Measurements from ENCODE around the gene SAE1. TPM values are rescaled to one million over a fixed set of nuclear protein-coding genes. Genes with fewer than 3 reads are reported as not detected.

SAE1 gene
- total RNA-seq, 2 donors from 2014 or later, result 187 to 240 TPM

DNA sequence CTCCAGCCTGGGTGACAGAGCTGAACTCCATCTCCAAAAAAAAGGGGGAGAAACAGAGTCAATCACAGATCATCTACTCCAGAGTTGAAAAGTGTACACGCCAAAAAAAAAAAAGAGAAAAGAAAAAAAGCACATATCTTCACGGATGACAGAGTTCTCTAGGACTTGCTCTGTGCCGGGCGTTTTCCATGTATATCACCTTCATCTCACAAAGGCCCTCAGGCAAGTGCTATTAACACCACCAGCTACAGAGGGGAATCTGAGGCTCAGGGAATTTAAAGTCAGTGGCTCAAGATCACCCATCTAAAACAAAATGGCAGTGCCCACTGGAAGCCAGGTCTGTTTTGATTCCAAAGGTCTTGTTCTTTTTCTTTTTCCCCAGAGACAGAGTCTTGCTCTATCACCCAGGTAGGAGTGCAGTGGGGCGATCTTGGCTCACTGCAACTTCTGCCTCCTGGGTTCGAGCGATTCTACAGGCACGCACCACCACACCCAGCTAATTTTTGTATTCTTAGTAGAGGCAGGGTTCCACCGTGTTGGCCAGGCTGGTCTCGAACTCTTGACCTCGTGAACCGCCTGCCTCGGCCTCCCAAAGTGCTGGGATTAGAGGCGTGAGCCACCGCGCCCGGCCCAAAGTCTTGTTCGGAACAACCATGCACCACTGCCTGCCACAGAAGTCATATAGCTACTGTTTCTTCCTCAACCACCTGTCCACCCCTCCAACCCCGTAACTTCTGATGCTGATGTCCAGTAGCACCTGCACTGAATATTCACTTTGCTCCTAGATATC, 42.2 kb downstream of the SAE1 start:
- Mint-ChIP-seq H3K27me3 (ENCODE audit: insufficient read depth) (no peaks in the 10 kb centered on the region), H3K4me1 (no peaks in the 10 kb centered on the region), H3K27ac (peak overlapping the region; percentile 37), H3K9me3 (no peaks in the 10 kb centered on the region), H3K4me3 (no peak overlapping the region), H3K36me3 (ENCODE audit: low read depth) (peaks cover 73% of the 10 kb centered on the region)
- Histone ChIP-seq H3K27me3 (ENCODE audit: control insufficient read depth, insufficient read depth, low read length, poor library complexity, severe bottlenecking) (no peaks in the 10 kb centered on the region), H3K9me3 (ENCODE audit: control insufficient read depth, low read length) (no peaks in the 10 kb centered on the region), H3K36me3 (ENCODE audit: control insufficient read depth, insufficient read depth, low read length) (peaks cover 81% of the 10 kb centered on the region), H3K27ac (ENCODE audit: low read depth, low read length) (no peak overlapping the region), H3K9ac (ENCODE audit: extremely low read depth, low read length, poor library complexity, severe bottlenecking) (no peak overlapping the region), H3K4me1 (ENCODE audit: control insufficient read depth, insufficient read depth, low read length) (no peaks in the 10 kb centered on the region), H3K4me3 (ENCODE audit: low read length) (no peak overlapping the region)
- TF ChIP-seq, protein P1, sequence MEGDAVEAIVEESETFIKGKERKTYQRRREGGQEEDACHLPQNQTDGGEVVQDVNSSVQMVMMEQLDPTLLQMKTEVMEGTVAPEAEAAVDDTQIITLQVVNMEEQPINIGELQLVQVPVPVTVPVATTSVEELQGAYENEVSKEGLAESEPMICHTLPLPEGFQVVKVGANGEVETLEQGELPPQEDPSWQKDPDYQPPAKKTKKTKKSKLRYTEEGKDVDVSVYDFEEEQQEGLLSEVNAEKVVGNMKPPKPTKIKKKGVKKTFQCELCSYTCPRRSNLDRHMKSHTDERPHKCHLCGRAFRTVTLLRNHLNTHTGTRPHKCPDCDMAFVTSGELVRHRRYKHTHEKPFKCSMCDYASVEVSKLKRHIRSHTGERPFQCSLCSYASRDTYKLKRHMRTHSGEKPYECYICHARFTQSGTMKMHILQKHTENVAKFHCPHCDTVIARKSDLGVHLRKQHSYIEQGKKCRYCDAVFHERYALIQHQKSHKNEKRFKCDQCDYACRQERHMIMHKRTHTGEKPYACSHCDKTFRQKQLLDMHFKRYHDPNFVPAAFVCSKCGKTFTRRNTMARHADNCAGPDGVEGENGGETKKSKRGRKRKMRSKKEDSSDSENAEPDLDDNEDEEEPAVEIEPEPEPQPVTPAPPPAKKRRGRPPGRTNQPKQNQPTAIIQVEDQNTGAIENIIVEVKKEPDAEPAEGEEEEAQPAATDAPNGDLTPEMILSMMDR (conservative IDR thresholded peaks at IDR 0.05), result no peak
- WGBS, 2 experiments (ENCODE audit: insufficient coverage in 1 of 2, insufficient read length in 1 of 2), result 92 to 97% methylated on average over 16 to 19 of the region's 19 CpGs
- DNase-seq, result no peak

DNA sequence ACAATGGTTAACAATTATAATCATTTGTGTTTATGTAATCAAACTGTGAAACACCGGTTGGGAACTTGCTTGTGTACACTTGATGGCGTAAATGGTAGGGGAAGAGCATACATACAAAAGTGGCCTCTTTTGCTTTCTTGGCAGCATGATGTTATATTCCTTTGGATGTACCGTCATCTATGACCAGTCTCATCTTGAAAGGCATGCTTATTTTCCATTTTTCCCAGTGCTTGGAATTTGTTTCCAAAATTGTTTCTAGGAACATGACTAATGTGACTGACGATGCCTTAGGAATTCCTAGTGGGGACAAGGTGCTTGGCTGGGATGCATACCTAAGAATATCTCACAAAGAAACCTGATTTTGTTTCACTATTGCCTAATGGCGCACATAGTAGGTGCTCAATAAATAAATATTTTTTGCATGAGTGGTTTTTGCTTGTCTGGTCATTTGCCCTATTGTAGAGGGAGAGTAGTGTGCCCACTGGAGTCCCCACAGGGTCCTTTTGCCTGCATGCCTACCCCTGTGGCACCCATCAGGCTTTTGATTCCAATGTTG, 45.5 kb downstream of the SAE1 start:
- 95 to 100% methylated on average over 5 of the region's 5 CpGs for WGBS, 2 experiments (ENCODE audit: insufficient coverage in 1 of 2, insufficient read length in 1 of 2)
- H3K27me3 Mint-ChIP-seq (ENCODE audit: insufficient read depth), result no peaks in the 10 kb centered on the region
- Histone ChIP-seq H3K9me3 (ENCODE audit: control insufficient read depth, low read length) (no peaks in the 10 kb centered on the region), H3K27me3 (ENCODE audit: control insufficient read depth, insufficient read depth, low read length, poor library complexity, severe bottlenecking) (no peaks in the 10 kb centered on the region), H3K9ac (ENCODE audit: extremely low read depth, low read length, poor library complexity, severe bottlenecking) (no peak overlapping the region), H3K36me3 (ENCODE audit: control insufficient read depth, insufficient read depth, low read length) (peaks cover 79% of the 10 kb centered on the region), H3K27ac (ENCODE audit: low read depth, low read length) (no peak overlapping the region), H3K4me1 (ENCODE audit: control insufficient read depth, insufficient read depth, low read length) (no peaks in the 10 kb centered on the region), H3K4me3 (ENCODE audit: low read length) (no peak overlapping the region)
- TF ChIP-seq, protein P1 (conservative IDR thresholded peaks at IDR 0.05), result no peak
- peaks cover 72% of the 10 kb centered on the region for H3K36me3 Mint-ChIP-seq (ENCODE audit: low read depth)
- peak overlapping the region; percentile 39 for H3K27ac Mint-ChIP-seq
- DNase-seq, result no peak
- H3K4me3 Mint-ChIP-seq, result no peak overlapping the region
- no peaks in the 10 kb centered on the region for H3K9me3 Mint-ChIP-seq
- H3K4me1 Mint-ChIP-seq, result peaks cover 9% of the 10 kb centered on the region

DNA sequence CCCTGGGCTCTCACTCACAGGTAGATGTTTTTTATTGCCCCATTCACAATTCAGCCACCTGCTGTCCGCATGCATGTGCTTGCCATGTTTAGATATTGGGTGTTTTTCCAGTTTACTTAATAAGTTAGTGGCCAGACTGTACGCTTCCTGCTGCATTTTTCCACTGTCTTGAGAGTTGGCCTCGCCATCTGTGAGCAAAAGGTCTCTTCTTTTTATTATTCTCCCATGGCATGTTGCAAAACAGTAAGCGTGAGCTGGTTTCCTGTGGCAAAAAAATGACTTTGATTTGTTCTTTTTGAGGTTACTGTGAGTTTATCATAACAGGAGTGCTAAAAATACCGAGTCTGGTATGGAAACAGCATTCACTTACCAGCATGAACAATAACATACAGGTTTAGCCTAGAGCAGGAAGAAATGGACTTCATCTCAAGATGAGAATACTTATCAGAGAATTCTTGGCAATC, 46.0 kb downstream of the SAE1 start:
- Histone ChIP-seq H3K27me3 (ENCODE audit: control insufficient read depth, insufficient read depth, low read length, poor library complexity, severe bottlenecking) (no peaks in the 10 kb centered on the region), H3K4me3 (ENCODE audit: low read length) (no peak overlapping the region), H3K9me3 (ENCODE audit: control insufficient read depth, low read length) (no peaks in the 10 kb centered on the region), H3K27ac (ENCODE audit: low read depth, low read length) (no peak overlapping the region), H3K36me3 (ENCODE audit: control insufficient read depth, insufficient read depth, low read length) (peaks cover 82% of the 10 kb centered on the region), H3K9ac (ENCODE audit: extremely low read depth, low read length, poor library complexity, severe bottlenecking) (no peak overlapping the region), H3K4me1 (ENCODE audit: control insufficient read depth, insufficient read depth, low read length) (no peaks in the 10 kb centered on the region)
- TF ChIP-seq, protein P1 (conservative IDR thresholded peaks at IDR 0.05), result no peak
- Mint-ChIP-seq H3K4me3 (no peak overlapping the region), H3K9me3 (no peaks in the 10 kb centered on the region), H3K27me3 (ENCODE audit: insufficient read depth) (no peaks in the 10 kb centered on the region), H3K36me3 (ENCODE audit: low read depth) (peaks cover 72% of the 10 kb centered on the region), H3K4me1 (peaks cover 9% of the 10 kb centered on the region), H3K27ac (no peak overlapping the region)
- no peak for DNase-seq
- 94 to 100% methylated on average over 3 to 5 of the region's 5 CpGs for WGBS, 2 experiments (ENCODE audit: insufficient coverage in 1 of 2, insufficient read length in 1 of 2)

Measured in endodermal cell (in vitro differentiated cells).